ENCODE measurements around the gene GJA3.
"Not testable (repeated sequence)": the region's sequence is repeated elsewhere in the genome, so short reads cannot be mapped to it uniquely, and the experiment has no call there.

Gene GJA3

GRCh38 chr13:20182231-20182846 lies 21.5 kb upstream of the GJA3 start:
- peak; percentile 70 for DNase-seq (ENCODE audit: low spot score)

GRCh38 chr13:20181188-20181587 lies 20.3 kb upstream of the GJA3 start:
- no peak for DNase-seq (ENCODE audit: low spot score)

GRCh38 chr13:20178156-20178555 lies 17.3 kb upstream of the GJA3 start:
- no peak for DNase-seq (ENCODE audit: low spot score)

DNA sequence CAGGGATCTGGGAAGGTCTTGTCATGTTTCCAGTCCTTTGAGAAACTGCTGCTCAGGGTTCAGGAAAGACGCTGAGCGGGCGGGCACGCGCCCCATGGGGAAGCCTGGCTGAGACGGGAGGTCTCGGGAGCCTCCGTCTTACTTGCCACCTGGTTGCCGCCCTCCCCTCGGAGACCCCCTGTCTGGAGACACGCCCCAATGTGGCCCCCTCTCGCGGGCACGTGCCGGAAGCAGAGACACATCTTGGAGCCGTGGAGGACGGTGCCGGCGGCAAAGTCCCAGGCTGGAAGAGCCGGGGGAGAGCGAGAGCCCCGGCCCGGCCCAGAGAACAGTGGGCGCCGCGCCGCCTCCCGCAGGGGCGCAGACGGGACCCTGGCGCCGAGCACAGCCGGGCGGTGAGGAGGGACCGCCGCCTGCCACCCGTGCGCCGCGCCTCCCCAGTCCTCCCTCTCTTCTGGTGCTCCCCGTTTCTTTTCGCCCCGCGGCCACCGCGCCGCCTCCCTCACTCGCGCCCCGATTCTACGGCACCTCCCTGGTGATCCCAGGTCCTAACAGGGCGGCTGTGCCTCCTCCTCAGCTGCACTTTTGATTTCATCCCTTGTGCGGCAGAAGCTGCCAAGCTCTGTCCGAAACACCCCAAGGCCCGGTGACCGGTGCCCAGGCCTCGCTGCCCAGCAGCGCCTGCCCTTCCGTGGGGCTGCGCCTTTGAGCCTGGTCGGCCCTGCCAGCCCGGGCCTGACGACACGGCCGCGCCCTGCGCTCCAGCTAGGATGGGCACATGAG lies 16.4 kb upstream of the GJA3 start:
- DNase-seq (ENCODE audit: low spot score), result no peak

DNA sequence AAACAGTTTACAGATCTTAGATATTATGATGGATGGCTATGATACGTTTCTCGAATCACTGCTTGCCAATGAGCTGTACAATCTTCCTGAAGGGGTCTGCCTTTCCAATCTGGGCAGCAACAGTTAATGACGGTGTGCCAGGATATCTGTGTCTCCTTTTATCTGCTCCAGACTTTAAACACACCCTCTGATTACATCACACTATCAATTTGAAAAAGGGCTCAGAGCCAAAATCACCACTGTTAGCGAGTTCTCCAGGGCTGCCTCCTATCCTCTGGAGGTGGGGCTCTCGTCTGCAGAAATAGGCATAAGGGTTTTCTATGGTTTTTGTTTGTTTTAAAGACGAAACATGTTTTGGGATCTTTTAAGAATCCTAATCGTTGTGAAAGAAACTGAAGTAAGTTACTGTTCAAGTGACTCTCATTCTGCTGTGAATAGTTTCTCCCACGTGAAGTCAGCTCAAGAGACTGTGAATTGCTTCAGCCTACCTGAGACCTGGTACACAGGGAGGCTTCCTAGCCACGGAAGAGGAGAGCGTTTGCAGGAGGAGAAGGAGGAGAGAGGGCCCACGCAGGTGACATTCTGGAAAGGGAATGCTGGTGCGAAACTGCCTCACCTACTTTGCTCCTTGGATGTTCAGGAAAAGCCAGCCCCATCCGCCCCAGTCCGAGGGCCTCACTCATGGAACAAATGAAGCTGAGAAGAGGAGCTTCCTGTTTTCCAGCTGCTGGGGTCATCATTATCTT lies 15.2 kb upstream of the GJA3 start:
- DNase-seq (ENCODE audit: low spot score), result no peak

- DNase-seq (ENCODE audit: low spot score), result no peak
Measured at GRCh38 chr13:20175406-20175794, 14.5 kb upstream of the GJA3 start.

- peak; percentile 36 for DNase-seq (ENCODE audit: low spot score)
Measured at GRCh38 chr13:20174656-20175405, 14.0 kb upstream of the GJA3 start.

- DNase-seq (ENCODE audit: low spot score), result no peak
Measured at GRCh38 chr13:20173116-20173746, 12.4 kb upstream of the GJA3 start.

GRCh38 chr13:20171364-20171763 lies 10.5 kb upstream of the GJA3 start:
- DNase-seq (ENCODE audit: low spot score), result no peak

GRCh38 chr13:20170921-20171320 lies 10.1 kb upstream of the GJA3 start:
- no peak for DNase-seq (ENCODE audit: low spot score)

DNA sequence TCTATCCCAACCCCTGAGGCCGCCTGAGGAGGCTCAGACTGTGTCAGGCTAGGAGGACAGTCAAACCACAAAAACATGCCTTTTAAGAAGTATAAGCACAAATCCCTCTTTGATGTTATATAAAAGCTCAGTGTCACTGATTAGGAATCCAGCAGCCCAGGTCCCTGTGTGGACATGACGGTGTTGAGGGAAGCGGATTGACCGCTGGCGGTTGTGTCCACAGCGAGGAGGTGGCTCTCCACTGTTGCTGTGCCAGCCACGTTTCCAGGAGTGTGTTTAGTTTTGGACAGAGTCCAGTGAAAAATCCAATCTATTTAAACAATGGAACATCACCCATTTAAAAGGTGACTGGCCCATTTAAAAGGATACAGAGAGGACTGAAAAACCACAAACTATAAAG lies 7.5 kb upstream of the GJA3 start:
- no peak for DNase-seq (ENCODE audit: low spot score)

DNA sequence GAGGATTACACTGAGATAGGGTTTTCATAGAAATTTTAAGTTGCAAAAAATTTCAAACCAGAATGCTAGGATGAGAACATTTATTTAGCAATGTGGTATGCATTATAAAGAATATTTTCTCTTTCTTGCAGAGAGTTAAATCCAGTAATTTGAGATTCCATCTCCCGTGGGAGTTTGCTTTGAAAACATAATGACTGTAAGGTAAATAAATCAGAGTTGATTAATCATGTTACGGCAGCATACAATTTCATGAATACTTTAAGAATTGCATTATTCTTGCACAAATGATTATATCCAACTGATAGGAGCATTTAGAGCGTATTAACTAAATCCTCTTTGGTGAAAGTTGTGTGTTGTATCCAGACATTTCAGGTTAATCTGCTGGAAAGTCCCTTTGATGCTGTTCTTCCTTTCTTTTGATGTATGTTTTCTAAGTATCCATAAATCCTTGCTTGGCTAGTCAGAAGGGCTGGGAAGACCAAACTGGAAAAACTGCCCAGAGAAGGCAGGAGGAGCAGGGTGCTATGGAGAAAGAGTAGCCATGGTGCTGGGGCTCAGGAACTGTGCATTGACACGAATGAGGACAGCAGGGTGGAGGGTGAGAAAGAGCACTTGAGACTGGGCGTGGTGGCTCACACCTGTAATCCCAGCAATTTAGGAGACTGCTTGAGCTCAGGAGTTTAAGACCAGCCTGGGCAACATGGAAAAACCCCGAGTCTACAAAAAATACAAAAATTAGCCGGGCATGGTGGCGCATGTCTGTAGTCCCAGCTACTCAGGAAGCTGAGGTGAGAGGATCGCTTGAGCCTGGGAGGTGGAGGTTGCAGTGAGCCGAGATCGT lies 4.8 kb upstream of the GJA3 start:
- DNase-seq (ENCODE audit: low spot score), result no peak

DNA sequence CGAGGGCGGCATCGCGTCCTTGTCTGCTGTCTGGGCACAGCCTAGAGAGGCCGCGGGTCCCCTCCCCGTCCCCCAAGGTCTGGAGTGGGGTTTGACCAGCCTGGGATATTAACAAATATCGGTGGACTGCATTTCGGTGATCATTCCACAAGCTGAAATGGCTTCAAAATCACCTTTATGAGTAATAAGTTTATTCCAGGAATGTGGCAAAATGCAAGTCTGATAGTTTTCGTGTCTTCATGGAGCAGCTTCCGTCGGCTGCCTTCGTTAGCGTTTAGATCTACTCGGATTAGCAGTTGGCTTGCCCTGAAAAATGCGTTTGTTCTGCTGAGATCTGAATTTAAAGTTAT lies 1.1 kb upstream of the GJA3 start:
- DNase-seq (ENCODE audit: low spot score), result no peak

DNA sequence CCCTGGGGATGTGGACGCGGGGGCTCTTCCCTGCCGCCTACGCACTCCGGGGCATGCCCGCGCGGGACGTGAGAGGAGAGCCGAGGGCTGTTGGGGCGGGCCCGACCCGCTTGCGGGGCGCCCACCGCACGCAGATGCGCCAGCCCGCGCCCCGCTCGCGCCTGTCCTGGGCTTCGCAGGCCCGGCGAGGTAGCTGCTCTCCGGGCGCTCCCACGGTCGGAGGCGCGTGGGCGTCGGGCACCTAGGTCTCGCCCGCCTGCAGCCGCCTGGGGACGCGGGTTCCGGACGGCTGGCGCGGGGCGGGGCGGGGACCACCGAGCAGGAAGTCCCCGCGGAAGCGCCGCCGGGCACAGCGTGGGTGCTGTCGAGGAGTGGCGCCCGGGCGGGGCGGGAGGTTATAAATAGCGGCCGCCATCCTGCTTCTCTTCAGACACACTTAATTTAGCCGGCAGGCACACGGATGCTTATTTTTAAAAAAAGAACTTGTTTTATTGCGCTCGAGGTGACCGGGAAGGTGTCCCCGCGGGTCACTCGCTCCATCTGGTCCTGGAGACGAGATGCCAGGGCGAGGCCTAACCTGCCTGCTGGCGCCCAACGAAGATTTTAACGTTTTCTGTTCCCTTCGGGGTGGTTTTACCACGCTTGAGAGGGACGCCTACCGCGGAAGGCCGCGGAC lies 561 bp upstream of the GJA3 start:
- peak; percentile 20 for DNase-seq (ENCODE audit: low spot score)

GRCh38 chr13:20159646-20160305 lies 1.1 kb downstream of the GJA3 start:
- DNase-seq (ENCODE audit: low spot score), result no peak

GRCh38 chr13:20157151-20157796 lies 3.6 kb downstream of the GJA3 start:
- no peak for DNase-seq (ENCODE audit: low spot score)

GRCh38 chr13:20156702-20157101 lies 4.2 kb downstream of the GJA3 start:
- no peak for DNase-seq (ENCODE audit: low spot score)

DNA sequence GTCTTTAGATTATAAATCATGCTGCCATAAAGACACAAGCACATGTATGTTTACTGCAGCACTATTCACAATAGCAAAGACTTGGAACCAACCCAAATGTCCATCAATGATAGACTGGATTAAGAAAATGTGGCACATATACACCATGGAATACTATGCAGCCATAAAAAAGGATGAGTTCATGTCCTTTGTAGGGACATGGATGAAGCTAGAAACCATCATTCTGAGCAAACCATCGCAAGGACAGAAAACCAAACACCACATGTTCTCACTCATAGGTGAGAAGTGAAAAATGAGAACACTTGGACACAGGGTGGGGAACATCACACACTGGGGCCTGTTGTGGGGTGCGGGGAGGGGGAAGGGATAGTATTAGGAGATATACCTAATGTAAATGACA lies 7.6 kb downstream of the GJA3 start:
- not testable (repeated sequence) for DNase-seq (ENCODE audit: low spot score)

DNA sequence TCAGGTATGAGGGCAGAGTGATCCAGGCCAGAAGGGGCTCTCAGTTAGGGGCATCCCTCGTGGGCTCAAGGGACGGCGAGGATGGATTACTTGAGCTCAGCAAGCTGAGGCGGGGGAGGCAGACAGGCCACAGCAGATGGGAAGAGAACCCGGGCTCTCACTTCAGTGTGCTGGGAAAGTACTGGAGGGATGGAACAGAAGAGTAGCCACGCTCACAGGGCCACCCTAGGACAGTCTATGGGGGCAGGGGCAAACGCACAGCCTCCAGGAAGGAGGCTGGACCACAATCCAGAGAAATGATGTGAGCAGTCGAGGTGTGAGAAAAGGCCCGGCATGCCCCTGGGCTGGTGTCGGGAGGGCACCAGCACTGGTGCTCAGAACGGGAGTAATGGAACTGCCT lies 9.2 kb downstream of the GJA3 start:
- DNase-seq (ENCODE audit: low spot score), result no peak

Data from CD4-positive, alpha-beta T cell treated with Interleukin-6 at 100 ng/mL for 8 hours (primary cell).